ENCODE measurements around the gene SH3TC1.

- TF ChIP-seq POLR2A (IDR thresholded peaks at IDR 0.05) (no peak), POLR2AphosphoS5 (IDR thresholded peaks at IDR 0.05) (no peak)
- TF ChIP-seq, protein P1, sequence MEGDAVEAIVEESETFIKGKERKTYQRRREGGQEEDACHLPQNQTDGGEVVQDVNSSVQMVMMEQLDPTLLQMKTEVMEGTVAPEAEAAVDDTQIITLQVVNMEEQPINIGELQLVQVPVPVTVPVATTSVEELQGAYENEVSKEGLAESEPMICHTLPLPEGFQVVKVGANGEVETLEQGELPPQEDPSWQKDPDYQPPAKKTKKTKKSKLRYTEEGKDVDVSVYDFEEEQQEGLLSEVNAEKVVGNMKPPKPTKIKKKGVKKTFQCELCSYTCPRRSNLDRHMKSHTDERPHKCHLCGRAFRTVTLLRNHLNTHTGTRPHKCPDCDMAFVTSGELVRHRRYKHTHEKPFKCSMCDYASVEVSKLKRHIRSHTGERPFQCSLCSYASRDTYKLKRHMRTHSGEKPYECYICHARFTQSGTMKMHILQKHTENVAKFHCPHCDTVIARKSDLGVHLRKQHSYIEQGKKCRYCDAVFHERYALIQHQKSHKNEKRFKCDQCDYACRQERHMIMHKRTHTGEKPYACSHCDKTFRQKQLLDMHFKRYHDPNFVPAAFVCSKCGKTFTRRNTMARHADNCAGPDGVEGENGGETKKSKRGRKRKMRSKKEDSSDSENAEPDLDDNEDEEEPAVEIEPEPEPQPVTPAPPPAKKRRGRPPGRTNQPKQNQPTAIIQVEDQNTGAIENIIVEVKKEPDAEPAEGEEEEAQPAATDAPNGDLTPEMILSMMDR (IDR thresholded peaks at IDR 0.05), result no peak
Observed at GRCh38 chr4:8218371-8219031, 19.4 kb downstream of the SH3TC1 start.

Measured in gastroesophageal sphincter (tissue), 3 donors.